Lower leg skin (tissue), 4 donors: ENCODE measurements around the gene C11orf86. TPM values are rescaled to one million over a fixed set of nuclear protein-coding genes. Genes with fewer than 3 reads are reported as not detected.

Experiments
- DNase-seq, 2 donors: peaks; one replicate each; pipeline ENCODE4 v3.0.0-alpha.2; 2019; ENCODE audit warnings: low spot score in 2 of 2
- H3K4me3 ChIP-seq: fragments of 200-600 bp; sonication (generic); 2 replicates; pipeline ENCODE4 v1.5.1; 2017; ENCODE audit warnings: mild to moderate bottlenecking, low read depth; ENCODE audit not compliant: poor library complexity, severe bottlenecking
- CTCF ChIP-seq, 3 donors: fragments of 450-650 bp; IDR thresholded peaks; one replicate each; pipeline ENCODE4 v1.5.1; 2016; ENCODE audit warnings: antibody characterized with exemption in 3 of 3, mild to moderate bottlenecking in 3 of 3, moderate library complexity in 2 of 3
- POLR2A ChIP-seq, 2 donors: fragments of 450-650 bp; IDR thresholded peaks; one replicate each; pipeline ENCODE4 v1.6.1; 2016 to 2017; ENCODE audit warnings: antibody characterized with exemption in 2 of 2, mild to moderate bottlenecking in 1 of 2, moderate library complexity in 1 of 2
- WGBS, 2 donors: methylation state at CpG; one replicate each; pipeline ENCODE4 v1.1.5; 2018; 5-methylcytosine and 5-hydroxymethylcytosine counted together
- intact Hi-C: fragments of 100-400 bp; cut with DNase I; formaldehyde crosslinking; loops from one replicate; pipeline ENCODE4 v1.15.0; 2023; ENCODE audit warnings: low total_unique reads
- total RNA-seq, 4 donors: library from RNA; depleted of rRNA; stranded (reverse); fragments of >200 nt; gene quantifications; one replicate each; pipeline ENCODE4 v1.1.0, GENCODE V29; 2016

The C11orf86 gene
- total RNA-seq, 4 donors from 2014 or later, result not detected

GRCh38 chr11:67020949-67021348 lies 45.8 kb downstream of the C11orf86 start:
- no peak overlapping the region for H3K4me3 ChIP-seq
- intact Hi-C loops, result no loop called here
- 95 to 96% methylated on average over 6 of the region's 6 CpGs for WGBS, 2 donors

GRCh38 chr11:67022341-67022933 lies 47.3 kb downstream of the C11orf86 start:
- TF ChIP-seq POLR2A (IDR thresholded peaks at IDR 0.05) (no peak), CTCF (IDR thresholded peaks at IDR 0.05) (no peak)
- intact Hi-C loops, result no loop called here
- peak in 1 of 2 donors; percentile 88 for DNase-seq
- WGBS, 2 donors, result 14 to 18% methylated on average over 20 of the region's 20 CpGs
- no peak overlapping the region for H3K4me3 ChIP-seq

More at GRCh38 chr11:67020949-67021348, 45.8 kb downstream of the C11orf86 start:
- no peak for DNase-seq
- TF ChIP-seq POLR2A (IDR thresholded peaks at IDR 0.05) (no peak), CTCF (IDR thresholded peaks at IDR 0.05) (no peak)

- WGBS, 2 donors, result 0% methylated on average over 28 to 46 of the region's 118 CpGs
- intact Hi-C loops, result no loop called here
- TF ChIP-seq CTCF (IDR thresholded peaks at IDR 0.05), result no peak
- no peak for TF ChIP-seq POLR2A (IDR thresholded peaks at IDR 0.05)
- no peak for DNase-seq
- no peak within 1 kb of the TSS for H3K4me3 ChIP-seq
Measured at GRCh38 chr11:67022961-67023956, 48.2 kb downstream of the C11orf86 start, which contains the start of gene SYT12. TSS of gene SYT12 (plus strand) at chr11:67023134. CDS start at chr11:67030145, 7,011 bp downstream.

- intact Hi-C loops, result no loop called here
- H3K4me3 ChIP-seq, result no peak overlapping the region
- TF ChIP-seq CTCF (IDR thresholded peaks at IDR 0.05), result no peak
- TF ChIP-seq POLR2A (IDR thresholded peaks at IDR 0.05), result no peak
- no peak for DNase-seq
- 49 to 61% methylated on average over 4 to 6 of the region's 6 CpGs for WGBS, 2 donors
Measured at GRCh38 chr11:67023957-67024353, 48.9 kb downstream of the C11orf86 start.

GRCh38 chr11:67024410-67024809 lies 49.3 kb downstream of the C11orf86 start:
- WGBS, 2 donors, result 65 to 73% methylated on average over 5 of the region's 5 CpGs

More at GRCh38 chr11:67024410-67024809, 49.3 kb downstream of the C11orf86 start:
- H3K4me3 ChIP-seq, result no peak overlapping the region
- no peak for DNase-seq
- intact Hi-C loops, result no loop called here
- no peak for TF ChIP-seq CTCF (IDR thresholded peaks at IDR 0.05)
- TF ChIP-seq POLR2A (IDR thresholded peaks at IDR 0.05), result no peak
